B cell (primary cell): Measurements from ENCODE around the gene OR6S1. TPM values are rescaled to one million over a fixed set of nuclear protein-coding genes. Genes with fewer than 3 reads are reported as not detected.

Source experiments
- ATAC-seq: fragments of 200-7000 bp; cut with Tn5 transposase; one replicate; pipeline ENCODE4 v1.10.0; 2021; ENCODE audit warnings: low read depth, mild to moderate bottlenecking, moderate number of reproducible peaks, moderate library complexity
- CTCF ChIA-PET: fragments of 350-600 bp; sonication (Branson Sonifier 250); formaldehyde crosslinking; loops from one replicate; lab custom pipeline; 2021; ENCODE audit warnings: antibody characterized with exemption, inconsistent platforms; lab: Charles Lee
- POLR2A ChIA-PET: fragments of 350-600 bp; sonication (Branson Sonifier 250); formaldehyde crosslinking; loops from one replicate; lab custom pipeline; 2021; ENCODE audit warnings: antibody characterized with exemption; lab: Charles Lee
- DNase-seq: peaks from one replicate; pipeline ENCODE4 v3.0.0; 2013
- H2AFZ ChIP-seq: 2 replicates; pipeline ENCODE4 v1.6.1; 2012; ENCODE audit warnings: mild to moderate bottlenecking, low read depth, low read length; ENCODE audit not compliant: insufficient read depth, poor library complexity, severe bottlenecking
- H3K27ac ChIP-seq, 2 donors: 1 replicate in 1 of 2; 2 replicates in 1 of 2; pipeline ENCODE4 v1.5.1; 2012 to 2013; ENCODE audit warnings: low read length in 2 of 2, mild to moderate bottlenecking in 2 of 2, moderate library complexity in 1 of 2
- H3K27me3 ChIP-seq, 4 experiments: fragments of 200-600 bp in 1 of 4; sonication (generic) in 1 of 4; replicated peaks in 1 of 4; 1 replicate in 2 of 4; 2 replicates in 2 of 4; pipeline versions ENCODE4 v1.6.1 to v1.7.0; 2013 to 2016; ENCODE audit warnings: low read length in 3 of 4, mild to moderate bottlenecking in 2 of 4, mixed read lengths in 1 of 4, moderate library complexity in 1 of 4; ENCODE audit not compliant: insufficient read depth in 4 of 4, control insufficient read depth in 3 of 4; ENCODE audit errors: control extremely low read depth in 1 of 4
- H3K36me3 ChIP-seq, 2 experiments: replicated peaks in 1 of 2; 1 replicate in 1 of 2; 2 replicates in 1 of 2; pipeline versions ENCODE4 v1.6.1 to v1.7.1; 2013; ENCODE audit warnings: low read length in 1 of 2; ENCODE audit not compliant: insufficient read depth in 2 of 2, control insufficient read depth in 1 of 2; ENCODE audit errors: control extremely low read depth in 1 of 2, extremely low read depth in 1 of 2
- H3K4me1 ChIP-seq, 2 donors: fragments of 200-600 bp in 1 of 2; sonication (generic) in 1 of 2; 1 replicate in 1 of 2; 2 replicates in 1 of 2; pipeline versions ENCODE4 v1.5.1 to v1.6.1; 2013 to 2017; ENCODE audit warnings: low read length in 2 of 2; ENCODE audit not compliant: control insufficient read depth in 2 of 2, insufficient read depth in 2 of 2
- H3K4me2 ChIP-seq: replicated peaks from 2 replicates; pipeline ENCODE3; 2012; ENCODE audit warnings: mild to moderate bottlenecking, low read depth, low read length; ENCODE audit not compliant: poor library complexity, severe bottlenecking
- H3K4me3 ChIP-seq, 5 experiments: fragments of 200-600 bp in 1 of 5; sonication (generic) in 1 of 5; 1 replicate in 3 of 5; 2 replicates in 2 of 5; pipeline versions ENCODE4 v1.5.1 to v1.7.0; 2011 to 2016; ENCODE audit warnings: low read length in 4 of 5, mild to moderate bottlenecking in 4 of 5, low read depth in 2 of 5, control low read depth in 1 of 5, moderate library complexity in 1 of 5; ENCODE audit not compliant: insufficient read depth in 1 of 5; ENCODE audit errors: control extremely low read depth in 1 of 5, extremely low read depth in 1 of 5
- H3K79me2 ChIP-seq: fragments of 200-600 bp; sonication (generic); one replicate; pipeline ENCODE4 v1.6.0; 2016; ENCODE audit warnings: low read length; ENCODE audit not compliant: control insufficient read depth, insufficient read depth
- H3K9ac ChIP-seq: fragments of 200-600 bp; sonication (generic); 2 replicates; pipeline ENCODE4 v1.6.1; 2017; ENCODE audit warnings: mild to moderate bottlenecking, low read length, moderate library complexity
- H3K9me3 ChIP-seq, 3 donors: one replicate each; pipeline versions ENCODE4 v1.6.1 to v1.7.1; 2013; ENCODE audit warnings: low read length in 2 of 3; ENCODE audit not compliant: control insufficient read depth in 2 of 3, insufficient read depth in 1 of 3; ENCODE audit errors: control extremely low read depth in 1 of 3
- H4K20me1 ChIP-seq: 2 replicates; pipeline ENCODE4 v1.6.0; 2012; ENCODE audit warnings: mild to moderate bottlenecking, low read length; ENCODE audit not compliant: insufficient read depth, control insufficient read depth, poor library complexity, severe bottlenecking
- H3K27ac Mint-ChIP-seq: one replicate; pipeline ENCODE4 v1.8.0; 2021; ENCODE audit warnings: mixed read lengths
- H3K27me3 Mint-ChIP-seq: one replicate; pipeline ENCODE4 v1.8.0; 2021; ENCODE audit warnings: mixed read lengths
- H3K4me1 Mint-ChIP-seq: one replicate; pipeline ENCODE4 v1.8.0; 2021; ENCODE audit warnings: mixed read lengths
- H3K4me3 Mint-ChIP-seq: one replicate; pipeline ENCODE4 v1.8.0; 2021; ENCODE audit warnings: mixed read lengths
- H3K9me3 Mint-ChIP-seq: one replicate; pipeline ENCODE4 v1.8.0; 2022; ENCODE audit warnings: mixed read lengths; ENCODE audit not compliant: insufficient read depth
- EZH2 ChIP-seq: IDR thresholded peaks from 2 replicates; pipeline ENCODE4 v1.6.1; 2012; ENCODE audit warnings: borderline replicate concordance, low read depth, mild to moderate bottlenecking, moderate library complexity, low read length; ENCODE audit not compliant: insufficient read depth, poor library complexity, severe bottlenecking
- WGBS: methylation state at CpG from one replicate; pipeline ENCODE4 v1.1.5; 2013; ENCODE audit warnings: missing lambda C conversion rate; ENCODE audit not compliant: insufficient coverage; 5-methylcytosine and 5-hydroxymethylcytosine counted together
- intact Hi-C: fragments of 100-400 bp; cut with micrococcal nuclease; formaldehyde crosslinking; loops from one replicate; pipeline ENCODE4 v1.10.0; 2022
- polyA plus RNA-seq: library from polyadenylated mRNA; depleted of rRNA; stranded (reverse); fragments of >200 nt; gene quantifications from 2 replicates; pipeline ENCODE4 v1.2.3, GENCODE V29; 2012
- total RNA-seq, 2 donors: library from RNA; stranded (reverse); fragments of 120-200 nt in 1 of 2; gene quantifications; 1 replicate in 1 of 2; 2 replicates in 1 of 2; pipeline versions ENCODE4 v1.2.3 to v1.2.4, GENCODE V29; 2013 to 2022
- TF ChIP-seq, protein P1 (sequence below): fragments of 200-600 bp; IDR thresholded peaks from one replicate; pipeline ENCODE4 v1.8.0; 2022; ENCODE audit warnings: antibody characterized with exemption, mild to moderate bottlenecking

The OR6S1 gene
- total and polyA plus RNA-seq, 2 donors (not counting 1 experiment from before 2014, with no cell fraction given) = 0.16 TPM; not detected in 1

DNA sequence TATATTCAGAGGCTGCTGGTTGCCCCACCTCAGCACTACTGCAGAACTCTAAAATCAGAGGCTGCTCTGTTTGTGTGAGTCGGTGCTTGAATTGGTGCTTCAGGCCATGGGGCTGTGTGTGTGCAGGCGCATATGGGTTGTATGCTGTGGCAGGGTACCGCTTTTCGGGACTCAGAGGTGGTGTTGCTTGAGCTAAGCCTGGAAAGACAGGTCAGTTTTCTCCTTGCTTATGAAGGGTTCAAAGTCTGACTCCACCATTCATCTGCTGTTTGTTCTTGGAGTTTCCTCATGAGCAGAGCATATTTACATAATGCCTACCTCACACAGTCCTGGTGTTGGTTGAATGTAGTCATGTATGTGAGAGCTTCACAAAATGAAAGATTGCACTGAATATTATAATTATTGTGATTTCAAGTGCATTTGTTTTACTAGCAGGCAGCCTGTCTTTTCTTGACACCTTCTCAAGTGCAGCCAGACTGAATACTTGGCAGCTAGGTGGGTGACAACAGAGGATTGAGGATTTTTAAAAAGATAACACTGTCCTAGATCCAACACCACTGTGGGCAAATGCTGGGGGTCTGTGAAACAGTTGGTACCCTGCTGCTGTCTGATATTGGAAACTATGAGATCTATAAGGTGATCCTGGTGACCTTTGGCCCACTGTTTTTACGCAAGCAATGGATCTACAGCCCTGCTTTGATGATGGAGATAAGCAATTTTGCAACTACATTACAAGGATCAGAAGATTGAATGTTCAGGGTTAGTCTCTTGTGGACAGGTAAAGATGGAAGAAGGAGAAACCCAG, 46.1 kb upstream of the OR6S1 start:
- WGBS = 100% methylated on average over 3 of the region's 5 CpGs
- no peak overlapping the region for H3K4me3 Mint-ChIP-seq
- H3K27ac Mint-ChIP-seq = peak overlapping the region; percentile 22
- no peak overlapping the region for H3K4me3 ChIP-seq
- ATAC-seq = no peak
- DNase-seq = no peak
- H3K27ac ChIP-seq = no peak overlapping the region
- H3K4me1 ChIP-seq = peaks cover 8 to 17% of the 10 kb centered on the region in 2 donors
- H3K27me3 ChIP-seq = no peaks in the 10 kb centered on the region
- no peaks in the 10 kb centered on the region for H3K79me2 ChIP-seq
- no peaks in the 10 kb centered on the region for H3K9me3 Mint-ChIP-seq
- intact Hi-C loops = no loop called here
- no peaks in the 10 kb centered on the region for H3K27me3 Mint-ChIP-seq
- no peak overlapping the region for H3K4me2 ChIP-seq
- no peaks in the 10 kb centered on the region for H4K20me1 ChIP-seq
- peaks cover 11% of the 10 kb centered on the region for H3K4me1 Mint-ChIP-seq
- H3K9me3 ChIP-seq = no peaks in the 10 kb centered on the region
- no peak overlapping the region for H3K9ac ChIP-seq
- TF ChIP-seq EZH2 = no peak
- TF ChIP-seq, protein P1, sequence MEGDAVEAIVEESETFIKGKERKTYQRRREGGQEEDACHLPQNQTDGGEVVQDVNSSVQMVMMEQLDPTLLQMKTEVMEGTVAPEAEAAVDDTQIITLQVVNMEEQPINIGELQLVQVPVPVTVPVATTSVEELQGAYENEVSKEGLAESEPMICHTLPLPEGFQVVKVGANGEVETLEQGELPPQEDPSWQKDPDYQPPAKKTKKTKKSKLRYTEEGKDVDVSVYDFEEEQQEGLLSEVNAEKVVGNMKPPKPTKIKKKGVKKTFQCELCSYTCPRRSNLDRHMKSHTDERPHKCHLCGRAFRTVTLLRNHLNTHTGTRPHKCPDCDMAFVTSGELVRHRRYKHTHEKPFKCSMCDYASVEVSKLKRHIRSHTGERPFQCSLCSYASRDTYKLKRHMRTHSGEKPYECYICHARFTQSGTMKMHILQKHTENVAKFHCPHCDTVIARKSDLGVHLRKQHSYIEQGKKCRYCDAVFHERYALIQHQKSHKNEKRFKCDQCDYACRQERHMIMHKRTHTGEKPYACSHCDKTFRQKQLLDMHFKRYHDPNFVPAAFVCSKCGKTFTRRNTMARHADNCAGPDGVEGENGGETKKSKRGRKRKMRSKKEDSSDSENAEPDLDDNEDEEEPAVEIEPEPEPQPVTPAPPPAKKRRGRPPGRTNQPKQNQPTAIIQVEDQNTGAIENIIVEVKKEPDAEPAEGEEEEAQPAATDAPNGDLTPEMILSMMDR = no peak
- no peaks in the 10 kb centered on the region for H3K36me3 ChIP-seq
- CTCF ChIA-PET = interaction anchor here (1.2 to 20.0 kb wide), 4 partner anchors 27 to 360 kb away, joined by 3 to 445 read pairs (median 8); no protein-coding TSS in a partner anchor
- POLR2A ChIA-PET = no interaction called here
- H2AFZ ChIP-seq = no peak overlapping the region
